HS-27A (cell line): ENCODE data around the gene SCD5.
"Not testable (repeated sequence)": the region's sequence is repeated elsewhere in the genome, so short reads cannot be mapped to it uniquely, and the experiment has no call there.

ENCODE experiments used
- DNase-seq: peaks from one replicate; pipeline ENCODE4 v3.0.0-alpha.2; 2012; ENCODE audit warnings: low read depth, missing footprints

Gene SCD5

GRCh38 chr4:82798168-82799005 is at the start of gene SCD5:
SCD5 (minus strand) TSS chr4:82798796; CDS start chr4:82798537, 259 bp downstream.
- DNase-seq = peak; percentile 61

DNA sequence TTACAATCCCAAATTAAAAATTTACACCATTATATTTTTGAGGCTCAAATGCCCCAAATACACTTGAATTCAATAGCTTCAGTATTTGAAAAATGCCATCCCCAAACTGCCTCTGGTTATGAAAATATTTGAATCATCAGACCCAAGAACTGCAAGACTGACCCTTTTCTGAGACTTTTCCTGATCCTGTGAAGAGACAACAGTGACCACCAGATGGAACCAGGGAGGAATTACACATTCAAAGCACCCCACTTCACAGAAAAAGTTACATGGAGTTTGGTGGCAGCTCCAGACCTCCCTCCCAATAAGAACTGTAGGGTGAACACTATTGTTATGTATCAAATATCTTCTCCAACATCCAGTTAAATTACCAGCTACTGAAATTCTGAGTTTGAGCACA is 44.0 kb upstream of the SCD5 start:
- DNase-seq = no peak

DNA sequence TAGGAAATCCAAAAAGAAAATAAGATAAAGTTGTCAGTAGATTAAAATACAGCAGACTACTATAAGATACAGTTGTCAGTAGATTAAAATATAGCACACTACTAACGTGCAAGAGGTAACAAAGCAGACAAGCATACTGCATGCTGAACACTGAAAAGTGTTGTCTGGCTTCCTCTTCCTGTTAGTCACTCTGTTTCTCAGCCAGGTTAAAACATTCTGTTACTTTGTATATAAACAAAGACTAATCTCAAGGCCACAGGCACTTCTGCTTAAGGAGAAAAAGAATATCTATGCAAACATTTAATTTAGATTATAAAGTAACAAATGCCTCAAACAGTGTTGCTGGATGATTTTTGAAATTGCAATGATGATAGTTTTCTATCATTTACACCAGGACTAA is 41.0 kb upstream of the SCD5 start:
- no peak for DNase-seq

- peak; percentile 29 for DNase-seq
These were observed 35.2 kb upstream of the SCD5 start for GRCh38 chr4:82833696-82834313.

DNA sequence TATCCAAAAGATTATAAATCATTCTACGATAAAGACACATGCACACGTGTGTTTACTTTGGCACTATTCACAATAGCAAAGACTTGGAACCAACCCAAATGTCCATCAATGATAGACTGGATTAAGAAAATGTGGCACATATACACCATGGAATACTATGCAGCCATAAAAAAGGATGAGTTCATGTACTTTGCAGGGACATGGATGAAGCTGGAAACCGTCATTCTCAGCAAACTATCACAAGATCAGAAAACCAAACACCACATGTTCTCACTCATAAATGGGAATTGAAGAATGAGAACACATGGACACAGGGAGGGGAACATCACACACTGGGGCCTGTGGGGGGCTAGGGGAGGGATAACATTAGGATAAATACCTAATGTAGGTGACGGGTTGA is 34.5 kb upstream of the SCD5 start:
- not testable (repeated sequence) for DNase-seq

- no peak for DNase-seq
These were observed 26.8 kb upstream of the SCD5 start for GRCh38 chr4:82825425-82825824.

GRCh38 chr4:82823062-82823461 is 24.5 kb upstream of the SCD5 start:
- no peak for DNase-seq

GRCh38 chr4:82820689-82821088 is 22.1 kb upstream of the SCD5 start:
- no peak for DNase-seq

- DNase-seq = no peak
These were observed 20.4 kb upstream of the SCD5 start for GRCh38 chr4:82818664-82819662.

DNA sequence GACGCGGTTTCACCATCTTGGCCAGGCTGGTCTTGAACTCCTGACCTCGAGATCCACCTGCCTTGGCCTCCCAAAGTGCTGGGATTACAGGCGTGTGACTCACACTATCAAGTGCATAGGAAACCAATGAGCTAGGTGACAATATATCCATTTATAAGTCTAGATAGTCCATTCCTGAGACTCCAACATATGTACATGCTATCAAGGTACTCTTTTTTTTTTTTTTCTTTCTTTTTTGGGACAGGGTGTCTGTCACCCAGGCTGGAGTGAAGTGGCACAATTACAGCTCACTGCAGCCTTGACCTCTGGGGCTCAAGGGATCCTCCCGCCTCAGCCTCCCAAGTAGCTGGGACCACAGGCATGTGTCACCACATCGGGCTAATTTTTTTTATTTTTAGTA is 18.3 kb upstream of the SCD5 start:
- not testable (repeated sequence) for DNase-seq

- DNase-seq = no peak
These were observed 15.4 kb upstream of the SCD5 start for GRCh38 chr4:82814034-82814433.

- no peak for DNase-seq
These were observed 13.3 kb upstream of the SCD5 start for GRCh38 chr4:82811838-82812341.

DNA sequence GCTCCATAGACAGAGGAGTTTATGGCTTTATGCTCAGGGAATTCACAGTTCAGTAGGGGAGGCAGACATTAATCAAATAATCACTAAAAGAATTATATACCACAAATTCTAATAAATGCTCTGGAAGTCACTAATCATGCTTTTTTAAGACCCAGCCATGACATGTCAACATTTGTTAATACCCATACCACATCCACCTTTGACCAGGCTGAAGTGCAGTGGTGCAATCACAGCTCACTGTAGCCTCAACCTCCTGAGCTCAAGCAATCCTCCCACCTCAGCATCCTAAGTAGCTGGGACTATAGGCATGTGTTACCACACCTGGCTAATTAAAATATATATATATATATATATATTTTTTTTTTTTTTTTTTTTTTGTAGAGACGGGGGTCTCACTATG is 12.8 kb upstream of the SCD5 start:
- DNase-seq = no peak

GRCh38 chr4:82810176-82810575 is 11.6 kb upstream of the SCD5 start:
- DNase-seq = no peak

GRCh38 chr4:82809619-82810018 is 11.0 kb upstream of the SCD5 start:
- no peak for DNase-seq

- no peak for DNase-seq
These were observed 5.2 kb upstream of the SCD5 start for GRCh38 chr4:82803746-82804145.

- DNase-seq = no peak
These were observed 4.3 kb upstream of the SCD5 start for GRCh38 chr4:82802911-82803310.

GRCh38 chr4:82801910-82802521 is 3.4 kb upstream of the SCD5 start:
- DNase-seq = no peak

GRCh38 chr4:82799006-82799881 is 648 bp upstream of the SCD5 start:
- DNase-seq = no peak

DNA sequence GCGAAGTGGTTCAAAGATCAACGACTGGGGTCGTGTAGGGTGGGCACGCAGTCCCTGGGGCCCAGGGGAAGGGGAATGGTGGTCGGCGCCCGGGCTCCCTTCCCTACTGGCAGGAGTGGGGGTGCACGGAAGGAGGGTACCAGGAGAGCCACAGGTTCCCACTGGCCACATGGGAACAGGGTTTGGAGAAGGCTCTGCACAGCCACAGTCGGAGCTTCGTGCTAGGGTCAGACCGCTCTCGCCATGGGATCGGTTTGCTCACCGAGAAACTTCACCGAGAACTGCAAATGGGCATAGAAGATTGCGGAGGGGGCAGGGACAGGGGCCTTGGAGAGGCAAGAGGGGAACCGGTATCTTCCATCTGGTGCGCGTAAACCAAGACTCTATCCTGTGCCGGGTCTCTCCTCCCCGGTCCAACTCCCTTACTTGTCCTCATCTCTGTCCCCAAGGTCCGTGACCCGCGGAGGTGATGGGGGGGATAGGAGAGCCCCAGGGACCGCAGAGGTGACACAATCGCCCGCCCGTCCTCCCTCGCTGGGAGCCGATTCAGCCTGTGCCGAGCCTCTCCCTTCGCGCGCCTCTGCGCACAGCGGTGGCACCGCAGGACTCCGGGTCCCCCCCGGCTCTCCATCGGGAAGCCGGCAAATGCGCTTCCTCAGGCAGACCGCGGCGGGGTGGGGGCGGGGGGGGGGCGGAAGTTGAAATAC is 1.0 kb downstream of the SCD5 start:
- no peak for DNase-seq
